Activated CD4-positive, alpha-beta T cell treated with anti-CD3 and anti-CD28 coated beads, Interleukin-2, amount 10 ng/mL, durations not matched to agents 24 days and 14 days (primary cell): Measurements from ENCODE around the gene SV2B. TPM values are rescaled to one million over a fixed set of nuclear protein-coding genes. Genes with fewer than 3 reads are reported as not detected.

ENCODE experiments used
- DNase-seq: peaks from one replicate; pipeline ENCODE4 v3.0.0; 2022
- H3K27ac Mint-ChIP-seq: one replicate; pipeline ENCODE4 v1.8.0; 2022; ENCODE audit warnings: mild to moderate bottlenecking, mixed read lengths
- H3K27me3 Mint-ChIP-seq: one replicate; pipeline ENCODE4 v1.8.0; 2022; ENCODE audit warnings: mixed read lengths
- H3K36me3 Mint-ChIP-seq: one replicate; pipeline ENCODE4 v1.8.0; 2022; ENCODE audit warnings: low read depth, mild to moderate bottlenecking, mixed read lengths
- H3K4me1 Mint-ChIP-seq: one replicate; pipeline ENCODE4 v1.8.0; 2021; ENCODE audit warnings: mixed read lengths
- H3K4me3 Mint-ChIP-seq: one replicate; pipeline ENCODE4 v1.8.0; 2022; ENCODE audit warnings: mild to moderate bottlenecking, moderate library complexity, mixed read lengths
- H3K9me3 Mint-ChIP-seq: one replicate; pipeline ENCODE4 v1.8.0; 2021; ENCODE audit warnings: mixed read lengths
- intact Hi-C: fragments of 100-400 bp; cut with micrococcal nuclease; formaldehyde crosslinking; loops from one replicate; pipeline ENCODE4 v1.15.1; 2023
- total RNA-seq: library from RNA; stranded (reverse); gene quantifications from 2 replicates; pipeline ENCODE4 v1.2.3, GENCODE V29; 2022

Gene SV2B, protein sequence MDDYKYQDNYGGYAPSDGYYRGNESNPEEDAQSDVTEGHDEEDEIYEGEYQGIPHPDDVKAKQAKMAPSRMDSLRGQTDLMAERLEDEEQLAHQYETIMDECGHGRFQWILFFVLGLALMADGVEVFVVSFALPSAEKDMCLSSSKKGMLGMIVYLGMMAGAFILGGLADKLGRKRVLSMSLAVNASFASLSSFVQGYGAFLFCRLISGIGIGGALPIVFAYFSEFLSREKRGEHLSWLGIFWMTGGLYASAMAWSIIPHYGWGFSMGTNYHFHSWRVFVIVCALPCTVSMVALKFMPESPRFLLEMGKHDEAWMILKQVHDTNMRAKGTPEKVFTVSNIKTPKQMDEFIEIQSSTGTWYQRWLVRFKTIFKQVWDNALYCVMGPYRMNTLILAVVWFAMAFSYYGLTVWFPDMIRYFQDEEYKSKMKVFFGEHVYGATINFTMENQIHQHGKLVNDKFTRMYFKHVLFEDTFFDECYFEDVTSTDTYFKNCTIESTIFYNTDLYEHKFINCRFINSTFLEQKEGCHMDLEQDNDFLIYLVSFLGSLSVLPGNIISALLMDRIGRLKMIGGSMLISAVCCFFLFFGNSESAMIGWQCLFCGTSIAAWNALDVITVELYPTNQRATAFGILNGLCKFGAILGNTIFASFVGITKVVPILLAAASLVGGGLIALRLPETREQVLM
- total RNA-seq, result 0.05 and 0.07 TPM in 2 replicates

DNA sequence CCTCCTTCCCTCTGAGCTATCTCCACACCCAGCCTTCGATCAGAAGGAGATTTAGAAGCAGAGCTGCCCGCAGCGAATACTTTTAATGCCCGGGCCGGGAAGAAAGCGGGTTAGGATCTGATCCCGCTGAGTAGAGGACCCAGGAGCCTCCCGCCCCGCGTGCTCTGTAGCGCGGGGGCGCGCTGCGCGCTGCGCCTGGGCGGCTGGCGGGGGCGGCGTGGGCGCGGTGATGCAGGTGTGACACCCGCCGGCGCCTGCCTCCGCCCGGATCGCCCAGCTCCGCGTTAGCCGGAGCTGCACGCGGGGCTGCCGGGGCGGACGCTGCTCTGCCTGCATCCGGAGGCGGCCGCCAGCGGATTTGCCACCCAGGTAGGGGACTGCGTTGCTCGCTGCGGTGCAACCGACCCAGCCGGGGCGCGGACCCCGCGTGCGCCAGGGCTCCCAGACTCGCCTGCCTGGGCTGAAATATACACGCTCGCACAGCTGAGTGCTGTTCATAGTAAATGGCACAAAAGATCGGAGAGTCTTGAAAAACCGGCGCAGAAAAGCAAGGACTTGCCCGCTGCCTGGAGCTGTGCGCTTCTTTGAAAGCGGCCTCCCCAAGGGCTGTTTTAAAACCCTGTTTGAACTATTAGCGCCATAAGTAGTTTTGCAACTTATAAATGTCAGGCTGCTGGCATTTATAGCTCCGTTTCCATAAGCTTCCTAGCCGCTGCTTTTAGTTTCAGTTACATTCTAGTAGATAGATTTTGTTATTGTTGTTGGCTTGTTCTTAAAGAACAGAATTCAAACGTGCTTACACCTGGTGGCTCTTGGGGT is at the start of gene SV2B:
TSS of gene SV2B (plus strand) at position 263 of the 819 bp plus-strand sequence. CDS start 126,007 bp downstream, outside the sequence.
- intact Hi-C loops, result no loop called here
- Mint-ChIP-seq H3K27ac (peak within 1 kb of the TSS; percentile 25), H3K4me3 (peak within 1 kb of the TSS; percentile 85), H3K9me3 (no peaks in the 10 kb centered on the region), H3K4me1 (peaks cover 23% of the 10 kb centered on the region), H3K27me3 (peaks cover 83% of the 10 kb centered on the region), H3K36me3 (no peaks in the 10 kb centered on the region)
- DNase-seq, result peak; percentile 85

DNA sequence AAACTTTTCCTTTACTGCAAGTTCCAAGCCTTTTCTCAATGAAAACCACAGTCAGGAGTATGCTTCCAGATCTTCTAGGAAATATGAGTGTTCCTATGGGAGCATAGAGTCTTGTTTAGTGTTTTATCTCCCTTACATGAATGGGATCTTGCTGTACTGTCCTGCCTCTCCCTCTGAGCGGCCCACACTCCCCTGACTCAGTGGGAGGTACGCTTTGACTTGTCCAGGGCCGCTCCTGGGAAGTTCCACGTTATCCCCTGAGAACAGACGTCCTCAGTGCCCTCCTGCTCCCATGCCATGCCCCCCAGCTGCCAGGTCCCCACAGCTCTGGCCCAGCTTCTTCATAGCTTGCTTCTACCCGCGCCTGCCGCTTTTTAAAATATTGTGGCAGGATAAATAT is 48.8 kb upstream of the SV2B start:
- no peak for DNase-seq
- Mint-ChIP-seq H3K27ac (no peak overlapping the region), H3K27me3 (peaks cover 52% of the 10 kb centered on the region), H3K36me3 (no peaks in the 10 kb centered on the region), H3K9me3 (no peaks in the 10 kb centered on the region), H3K4me1 (peaks cover 21% of the 10 kb centered on the region), H3K4me3 (no peak overlapping the region)
- intact Hi-C loops, result no loop called here

DNA sequence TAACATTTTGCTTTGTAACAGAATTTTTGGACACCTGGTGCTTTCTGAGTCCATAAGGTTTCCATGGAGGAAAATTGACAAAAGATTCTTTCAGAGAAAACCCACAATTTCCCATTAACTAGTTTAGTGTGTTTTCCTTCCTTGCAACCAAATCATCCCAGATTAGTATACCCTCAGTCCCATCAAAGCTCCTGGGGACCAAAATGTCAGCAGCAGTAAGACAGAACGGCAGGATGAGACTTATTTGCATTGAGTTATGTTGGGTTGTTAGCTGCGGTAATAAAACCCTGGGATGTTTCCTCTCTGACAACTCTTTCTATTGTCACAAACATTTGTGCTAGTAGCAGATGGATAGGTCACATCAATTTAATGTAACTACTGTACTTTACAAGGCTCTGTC is 45.2 kb upstream of the SV2B start:
- Mint-ChIP-seq H3K36me3 (no peaks in the 10 kb centered on the region), H3K9me3 (no peaks in the 10 kb centered on the region), H3K27me3 (peaks cover 69% of the 10 kb centered on the region), H3K4me1 (peaks cover 3% of the 10 kb centered on the region), H3K27ac (no peak overlapping the region), H3K4me3 (no peak overlapping the region)
- intact Hi-C loops, result no loop called here
- no peak for DNase-seq

DNA sequence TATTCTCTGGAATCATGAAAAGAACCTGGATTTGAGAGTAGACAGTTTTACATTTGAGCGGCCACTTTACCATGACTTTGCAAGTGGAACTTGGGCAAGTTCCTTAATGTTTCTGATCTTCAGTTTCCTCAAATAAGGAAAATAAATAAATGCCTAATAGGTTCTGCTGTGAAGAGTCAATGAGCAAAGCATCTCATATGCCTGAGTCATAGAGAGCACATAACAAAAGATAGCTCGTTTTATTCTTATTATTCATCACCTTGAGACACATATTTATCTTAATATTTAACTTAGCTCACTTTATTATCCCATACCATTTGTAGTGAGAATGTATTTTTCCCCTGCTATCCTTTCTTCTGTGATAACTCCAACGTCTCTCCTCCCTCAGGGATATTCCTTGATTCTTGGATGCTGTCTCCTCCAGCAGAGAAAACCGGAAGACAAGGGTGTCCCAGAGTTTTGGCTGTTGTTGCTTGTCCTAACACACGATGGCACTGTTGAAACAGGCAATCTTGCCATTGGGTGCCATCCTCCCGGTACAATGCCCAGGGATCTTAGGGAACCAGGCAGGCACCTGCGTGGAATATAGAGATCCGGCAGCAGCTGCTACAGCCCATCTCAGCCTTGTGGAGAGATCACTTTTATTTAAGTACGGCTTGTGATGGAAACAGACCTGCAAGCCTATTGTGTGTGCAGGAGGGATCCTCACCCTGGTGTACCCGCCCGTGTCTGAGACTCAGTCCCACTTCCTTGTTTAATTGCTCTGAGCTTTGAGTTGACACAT is 44.3 kb upstream of the SV2B start:
- Mint-ChIP-seq H3K9me3 (no peaks in the 10 kb centered on the region), H3K36me3 (no peaks in the 10 kb centered on the region), H3K4me1 (peaks cover 3% of the 10 kb centered on the region), H3K27me3 (peaks cover 69% of the 10 kb centered on the region), H3K27ac (no peak overlapping the region), H3K4me3 (no peak overlapping the region)
- DNase-seq, result peak; percentile 81
- intact Hi-C loops, result loop anchor here (1.0 kb wide), 2 partner anchors 170 to 216 kb away; no protein-coding TSS in a partner anchor

DNA sequence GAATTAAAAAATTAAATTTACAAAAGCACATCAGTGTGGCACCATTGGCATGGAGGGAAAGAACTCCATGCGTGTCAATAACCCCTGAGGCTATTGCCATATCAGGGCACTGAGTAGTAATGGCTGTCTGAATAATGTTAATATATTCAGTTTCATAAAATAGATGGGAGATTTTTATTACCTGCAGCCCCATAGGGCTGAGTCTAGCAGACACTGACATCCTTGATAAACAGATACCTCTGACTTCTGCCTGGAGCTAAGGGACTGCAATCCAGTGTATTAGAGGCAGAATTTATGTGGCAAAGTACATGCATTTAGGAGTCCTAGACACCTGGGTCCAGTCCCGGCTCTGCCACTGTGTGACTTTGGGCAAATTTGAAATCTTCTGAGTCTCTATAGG is 38.8 kb upstream of the SV2B start:
- Mint-ChIP-seq H3K4me1 (no peaks in the 10 kb centered on the region), H3K27me3 (peaks cover 36% of the 10 kb centered on the region), H3K4me3 (no peak overlapping the region), H3K9me3 (peaks cover 4% of the 10 kb centered on the region), H3K27ac (no peak overlapping the region), H3K36me3 (no peaks in the 10 kb centered on the region)
- no peak for DNase-seq
- intact Hi-C loops, result no loop called here

DNA sequence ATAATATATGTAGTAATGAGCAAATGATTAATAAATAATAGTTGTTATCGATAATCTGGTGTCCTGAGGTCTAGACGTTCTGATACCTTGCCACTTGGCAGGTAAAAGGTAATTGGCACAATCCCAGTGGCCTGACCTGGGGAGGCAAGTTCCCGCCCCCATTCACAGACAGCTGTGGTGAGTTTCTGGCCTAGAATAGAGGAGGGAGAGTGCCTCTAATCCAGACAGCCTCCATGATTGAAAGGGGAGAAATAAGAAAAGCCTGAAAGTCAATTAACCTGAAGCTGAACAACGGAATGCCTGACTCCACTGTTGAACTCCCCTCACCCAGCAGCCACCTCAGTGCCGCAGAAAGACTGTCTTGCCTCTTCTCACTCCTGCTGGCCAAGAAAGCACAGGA is 38.1 kb upstream of the SV2B start:
- no peaks in the 10 kb centered on the region for H3K36me3 Mint-ChIP-seq
- H3K27me3 Mint-ChIP-seq, result peaks cover 31% of the 10 kb centered on the region
- intact Hi-C loops, result no loop called here

DNA sequence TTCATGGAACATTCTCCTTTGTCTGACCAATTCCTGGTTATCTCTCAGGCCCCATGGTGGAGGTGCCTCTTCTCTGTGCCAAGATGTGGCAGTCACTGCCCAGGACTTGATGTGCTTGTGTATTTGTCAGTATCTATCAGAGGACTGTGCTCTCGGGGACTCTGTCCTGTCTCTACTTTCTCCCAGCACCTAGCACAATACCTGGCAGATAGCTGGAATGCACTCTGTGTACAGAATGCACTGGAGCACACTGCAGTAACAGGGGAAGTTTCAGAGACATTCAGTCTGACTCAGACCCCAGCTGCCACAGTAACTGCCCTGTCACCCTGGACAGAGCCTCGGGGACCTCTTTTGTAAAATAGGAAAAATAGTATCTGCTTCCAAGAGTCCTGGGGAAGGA is 34.6 kb upstream of the SV2B start:
- Mint-ChIP-seq H3K4me3 (no peak overlapping the region), H3K36me3 (no peaks in the 10 kb centered on the region), H3K27ac (no peak overlapping the region), H3K4me1 (no peaks in the 10 kb centered on the region), H3K9me3 (peaks cover 4% of the 10 kb centered on the region), H3K27me3 (peaks cover 26% of the 10 kb centered on the region)
- DNase-seq, result no peak
- intact Hi-C loops, result no loop called here

More for the DNA sequence above, 38.1 kb upstream of the SV2B start:
- no peak overlapping the region for H3K4me3 Mint-ChIP-seq
- no peak overlapping the region for H3K27ac Mint-ChIP-seq
- no peaks in the 10 kb centered on the region for H3K4me1 Mint-ChIP-seq
- no peak for DNase-seq
- H3K9me3 Mint-ChIP-seq, result peaks cover 4% of the 10 kb centered on the region

DNA sequence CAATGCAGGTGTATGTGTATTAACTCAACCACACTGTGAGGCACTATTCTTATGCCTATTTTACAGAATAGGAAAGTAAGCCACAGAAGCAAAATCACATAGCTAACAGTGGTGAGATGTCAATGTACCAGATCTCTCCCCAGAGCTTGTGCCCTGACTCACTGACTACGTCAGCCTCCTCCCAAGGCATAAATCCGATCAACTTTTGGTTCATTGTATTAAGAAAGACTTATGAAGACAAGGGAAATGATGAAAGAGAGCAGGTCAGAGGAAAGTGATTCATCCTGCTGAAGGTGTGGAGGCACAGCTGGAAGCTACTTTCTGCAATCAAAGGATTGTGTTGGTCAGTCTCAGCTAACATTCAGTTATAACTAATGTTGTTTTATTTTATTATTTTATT is 33.0 kb upstream of the SV2B start:
- DNase-seq, result no peak
- Mint-ChIP-seq H3K9me3 (peaks cover 4% of the 10 kb centered on the region), H3K36me3 (no peaks in the 10 kb centered on the region), H3K4me1 (no peaks in the 10 kb centered on the region), H3K27me3 (peaks cover 31% of the 10 kb centered on the region), H3K27ac (no peak overlapping the region), H3K4me3 (no peak overlapping the region)
- intact Hi-C loops, result no loop called here

DNA sequence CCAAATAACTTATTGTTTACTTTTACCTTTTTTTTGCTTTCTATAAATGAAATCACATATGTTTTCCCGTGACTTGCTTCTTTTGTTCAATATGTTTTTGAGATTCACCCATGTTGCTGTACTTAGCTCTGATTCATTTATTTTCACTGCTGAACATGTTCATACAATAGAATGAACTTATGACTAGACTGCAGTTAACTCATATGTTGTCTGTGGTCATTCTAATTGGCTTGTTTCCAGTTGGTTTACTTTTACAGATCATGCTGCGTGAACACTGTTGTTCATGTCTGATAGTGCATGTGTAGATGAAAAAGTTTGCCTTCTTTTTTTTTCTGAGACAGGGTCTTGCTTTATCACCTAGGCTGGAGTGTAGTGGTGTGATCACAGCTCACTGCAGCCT is 31.6 kb upstream of the SV2B start:
- Mint-ChIP-seq H3K27me3 (peaks cover 36% of the 10 kb centered on the region), H3K4me3 (no peak overlapping the region), H3K9me3 (peaks cover 4% of the 10 kb centered on the region), H3K4me1 (no peaks in the 10 kb centered on the region), H3K36me3 (no peaks in the 10 kb centered on the region), H3K27ac (no peak overlapping the region)
- intact Hi-C loops, result no loop called here
- no peak for DNase-seq

DNA sequence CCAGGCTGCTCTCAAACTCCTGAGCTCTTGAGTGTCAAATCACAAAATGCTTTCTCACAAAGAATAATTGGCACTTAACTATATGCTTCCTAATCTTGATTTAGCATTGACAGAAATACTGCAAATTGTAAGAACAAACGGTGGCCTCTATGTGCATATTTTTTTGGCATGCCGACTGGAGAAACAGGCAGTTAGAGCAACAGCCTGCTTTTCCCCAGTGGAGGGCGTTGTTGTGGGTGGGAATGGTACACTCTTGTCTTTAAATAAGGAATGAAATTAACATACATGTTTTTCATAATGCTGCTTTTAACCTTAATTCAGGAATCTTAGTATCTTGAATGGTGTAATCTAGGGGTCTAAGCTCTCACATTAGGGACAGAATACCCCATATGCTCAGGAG is 31.1 kb upstream of the SV2B start:
- Mint-ChIP-seq H3K27me3 (peaks cover 36% of the 10 kb centered on the region), H3K9me3 (peaks cover 4% of the 10 kb centered on the region), H3K27ac (no peak overlapping the region), H3K4me1 (no peaks in the 10 kb centered on the region), H3K4me3 (no peak overlapping the region), H3K36me3 (no peaks in the 10 kb centered on the region)
- intact Hi-C loops, result no loop called here
- DNase-seq, result no peak

DNA sequence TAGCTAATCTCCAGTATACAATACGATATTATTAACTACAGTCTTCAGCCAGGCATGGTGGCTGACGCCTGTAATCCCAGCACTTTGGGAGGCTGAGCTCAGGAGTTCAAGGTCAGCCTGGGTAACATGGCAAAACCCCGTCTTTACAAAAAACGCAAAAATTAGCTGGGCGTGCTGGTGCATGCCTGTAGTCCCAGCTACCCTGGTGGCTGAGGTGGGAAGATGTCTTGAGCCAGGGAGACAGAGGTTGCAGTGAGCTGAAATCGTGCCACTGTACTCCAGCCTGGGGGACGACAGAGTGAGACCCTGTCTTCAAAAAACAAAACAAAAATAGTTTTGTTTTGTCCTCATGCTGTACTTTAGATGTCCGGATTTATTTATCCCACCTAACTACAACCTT is 29.2 kb upstream of the SV2B start:
- intact Hi-C loops, result no loop called here
- DNase-seq, result no peak
- Mint-ChIP-seq H3K27me3 (peaks cover 33% of the 10 kb centered on the region), H3K4me1 (no peaks in the 10 kb centered on the region), H3K4me3 (no peak overlapping the region), H3K36me3 (no peaks in the 10 kb centered on the region), H3K9me3 (no peaks in the 10 kb centered on the region), H3K27ac (no peak overlapping the region)

DNA sequence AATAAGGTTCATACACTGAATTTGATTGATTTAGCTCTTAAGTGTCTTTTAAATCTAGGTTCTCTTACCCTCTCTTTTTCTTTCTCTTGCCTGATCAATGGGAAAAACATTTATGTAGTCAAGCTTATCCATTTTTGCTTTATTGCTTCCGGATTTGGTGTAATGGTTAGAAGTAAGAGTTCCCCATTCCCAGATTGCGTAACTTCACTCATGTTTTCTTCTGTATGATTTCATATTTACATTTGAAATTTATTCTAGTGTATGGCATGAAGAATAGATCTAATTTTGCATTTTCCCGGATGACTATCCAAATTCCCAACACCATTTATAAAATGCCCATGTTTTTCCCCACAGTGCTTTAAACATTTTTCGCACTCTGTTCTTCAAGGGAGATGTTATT is 27.9 kb upstream of the SV2B start:
- Mint-ChIP-seq H3K4me1 (no peaks in the 10 kb centered on the region), H3K27ac (no peak overlapping the region), H3K4me3 (no peak overlapping the region), H3K9me3 (no peaks in the 10 kb centered on the region), H3K36me3 (no peaks in the 10 kb centered on the region), H3K27me3 (peaks cover 36% of the 10 kb centered on the region)
- intact Hi-C loops, result no loop called here
- no peak for DNase-seq

DNA sequence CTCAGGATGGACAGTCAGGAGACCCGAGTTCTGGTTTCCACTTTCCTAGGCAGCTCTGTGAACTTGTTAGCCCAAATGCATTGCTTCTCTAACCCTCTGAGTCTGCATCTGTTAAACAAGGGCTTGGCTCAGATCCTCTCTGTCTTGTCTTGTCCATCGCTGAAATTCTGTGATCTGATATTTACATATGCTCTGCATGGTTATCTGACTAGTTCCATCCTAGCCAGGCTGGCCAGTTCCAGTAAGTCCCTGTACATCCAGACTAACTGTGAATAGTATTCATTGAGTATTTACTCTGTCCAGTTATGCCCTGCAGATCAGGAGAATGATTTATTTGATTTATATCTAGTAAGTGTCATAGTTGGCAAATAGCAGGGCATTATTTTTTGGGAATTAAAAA is 27.0 kb upstream of the SV2B start:
- Mint-ChIP-seq H3K27ac (no peak overlapping the region), H3K4me3 (no peak overlapping the region), H3K36me3 (no peaks in the 10 kb centered on the region), H3K27me3 (peaks cover 36% of the 10 kb centered on the region), H3K9me3 (no peaks in the 10 kb centered on the region), H3K4me1 (no peaks in the 10 kb centered on the region)
- DNase-seq, result no peak
- intact Hi-C loops, result no loop called here
